OCI-LY1 (cell line): Measurements from ENCODE around the gene RBM24.
"Not testable (repeated sequence)": the region's sequence is repeated elsewhere in the genome, so short reads cannot be mapped to it uniquely, and the experiment has no call there.

Experiments used
- H2AFZ ChIP-seq: fragments of 200-600 bp; sonication (generic), shearing (Covaris generic); 2 replicates; pipeline ENCODE4 v1.6.0; 2014; ENCODE audit warnings: antibody characterized with exemption, mild to moderate bottlenecking, low read length
- H3F3A ChIP-seq: fragments of 200-600 bp; sonication (generic), shearing (Covaris generic); 2 replicates; pipeline ENCODE4 v1.6.0; 2014; ENCODE audit warnings: mild to moderate bottlenecking, antibody characterized with exemption, low read length, moderate library complexity; ENCODE audit not compliant: insufficient read depth
- H3K27ac ChIP-seq: fragments of 200-600 bp; sonication (generic); 2 replicates; pipeline ENCODE4 v1.5.1; 2014; ENCODE audit warnings: low read length, mixed run types, mild to moderate bottlenecking, low read depth; ENCODE audit not compliant: poor library complexity, severe bottlenecking
- H3K27me3 ChIP-seq: fragments of 200-600 bp; sonication (generic); 2 replicates; pipeline ENCODE4 v1.6.0; 2014; ENCODE audit warnings: antibody characterized with exemption, mild to moderate bottlenecking, low read length, moderate library complexity; ENCODE audit not compliant: insufficient read depth
- H3K36me3 ChIP-seq: fragments of 200-600 bp; sonication (generic); 2 replicates; pipeline ENCODE4 v1.6.1; 2014; ENCODE audit warnings: mild to moderate bottlenecking, antibody characterized with exemption, low read length, moderate library complexity, mixed read lengths; ENCODE audit not compliant: insufficient read depth
- H3K4me1 ChIP-seq: fragments of 200-600 bp; sonication (generic); 2 replicates; pipeline ENCODE4 v1.5.1; 2014; ENCODE audit warnings: mild to moderate bottlenecking, low read length, moderate library complexity; ENCODE audit not compliant: insufficient read depth, severe bottlenecking
- H3K4me2 ChIP-seq: fragments of 200-600 bp; sonication (generic), shearing (Covaris generic); 2 replicates; pipeline ENCODE4 v1.6.1; 2014; ENCODE audit warnings: low read length
- H3K4me3 ChIP-seq: fragments of 200-600 bp; sonication (generic); 2 replicates; pipeline ENCODE4 v1.5.1; 2014; ENCODE audit warnings: low read length, low read depth, mild to moderate bottlenecking, mixed read lengths; ENCODE audit not compliant: poor library complexity, severe bottlenecking
- H3K79me2 ChIP-seq: fragments of 200-600 bp; shearing (Covaris generic); 2 replicates; pipeline ENCODE4 v1.6.1; 2016; ENCODE audit warnings: mixed run types, low read length, mixed read lengths; ENCODE audit not compliant: insufficient read depth
- H3K9ac ChIP-seq: fragments of 200-600 bp; sonication (generic), shearing (Covaris generic); 2 replicates; pipeline ENCODE4 v1.6.1; 2014; ENCODE audit warnings: mild to moderate bottlenecking, low read length, mixed read lengths
- H3K9me2 ChIP-seq: fragments of 200-600 bp; sonication (generic), shearing (Covaris generic); 2 replicates; pipeline ENCODE4 v1.6.1; 2014; ENCODE audit warnings: low read depth, mild to moderate bottlenecking, low read length, mixed read lengths
- H3K9me3 ChIP-seq: fragments of 200-600 bp; shearing (Covaris generic); 2 replicates; pipeline ENCODE4 v1.6.1; 2014; ENCODE audit warnings: low read length, mixed read lengths
- H4K20me1 ChIP-seq: fragments of 200-600 bp; sonication (generic), shearing (Covaris generic); 2 replicates; pipeline ENCODE4 v1.6.0; 2016; ENCODE audit warnings: mild to moderate bottlenecking, low read length; ENCODE audit not compliant: insufficient read depth
- EZH2 ChIP-seq: fragments of 200-600 bp; sonication (generic), shearing (Covaris generic); IDR thresholded peaks from 2 replicates; pipeline ENCODE4 v1.8.0; 2017; ENCODE audit warnings: borderline replicate concordance, mixed run types, mild to moderate bottlenecking, antibody characterized with exemption, low read length, moderate library complexity, mixed read lengths
- TF ChIP-seq, protein P1 (sequence below): fragments of 200-600 bp; sonication (generic), shearing (Covaris generic); IDR thresholded peaks from 2 replicates; pipeline ENCODE4 v1.5.1; 2017; ENCODE audit warnings: mild to moderate bottlenecking, antibody characterized with exemption, low read length, moderate library complexity, mixed read lengths

Gene RBM24

DNA sequence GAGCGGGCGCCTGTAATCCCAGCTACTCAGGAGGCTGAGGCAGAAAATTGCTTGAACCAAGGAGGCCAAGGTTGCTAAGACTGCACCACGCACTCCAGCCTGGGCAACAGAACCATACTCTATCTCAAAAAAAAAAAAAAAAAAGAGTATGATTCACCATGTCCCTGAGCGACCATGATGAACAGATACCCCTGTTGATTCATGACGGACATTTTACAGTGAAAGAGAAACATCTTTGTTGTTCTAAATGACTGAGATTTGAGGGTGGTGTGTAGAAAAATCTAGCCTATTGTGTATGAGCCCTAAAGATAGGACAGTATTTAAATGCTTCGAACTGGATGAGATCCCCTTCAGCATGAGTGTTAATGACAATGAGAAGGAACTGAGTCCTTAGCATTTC, 32.8 kb downstream of the RBM24 start:
- no peaks in the 10 kb centered on the region for H3K9me3 ChIP-seq
- no peaks in the 10 kb centered on the region for H3K79me2 ChIP-seq
- no peaks in the 10 kb centered on the region for H3K4me1 ChIP-seq
- no peak overlapping the region for H2AFZ ChIP-seq
- no peak overlapping the region for H3K9ac ChIP-seq
- H3K27ac ChIP-seq = no peak overlapping the region
- H4K20me1 ChIP-seq = no peaks in the 10 kb centered on the region
- no peaks in the 10 kb centered on the region for H3K9me2 ChIP-seq
- H3K36me3 ChIP-seq = no peaks in the 10 kb centered on the region
- H3K4me3 ChIP-seq = no peak overlapping the region
- H3K27me3 ChIP-seq = no peaks in the 10 kb centered on the region
- no peaks in the 10 kb centered on the region for H3F3A ChIP-seq
- TF ChIP-seq, protein P1, sequence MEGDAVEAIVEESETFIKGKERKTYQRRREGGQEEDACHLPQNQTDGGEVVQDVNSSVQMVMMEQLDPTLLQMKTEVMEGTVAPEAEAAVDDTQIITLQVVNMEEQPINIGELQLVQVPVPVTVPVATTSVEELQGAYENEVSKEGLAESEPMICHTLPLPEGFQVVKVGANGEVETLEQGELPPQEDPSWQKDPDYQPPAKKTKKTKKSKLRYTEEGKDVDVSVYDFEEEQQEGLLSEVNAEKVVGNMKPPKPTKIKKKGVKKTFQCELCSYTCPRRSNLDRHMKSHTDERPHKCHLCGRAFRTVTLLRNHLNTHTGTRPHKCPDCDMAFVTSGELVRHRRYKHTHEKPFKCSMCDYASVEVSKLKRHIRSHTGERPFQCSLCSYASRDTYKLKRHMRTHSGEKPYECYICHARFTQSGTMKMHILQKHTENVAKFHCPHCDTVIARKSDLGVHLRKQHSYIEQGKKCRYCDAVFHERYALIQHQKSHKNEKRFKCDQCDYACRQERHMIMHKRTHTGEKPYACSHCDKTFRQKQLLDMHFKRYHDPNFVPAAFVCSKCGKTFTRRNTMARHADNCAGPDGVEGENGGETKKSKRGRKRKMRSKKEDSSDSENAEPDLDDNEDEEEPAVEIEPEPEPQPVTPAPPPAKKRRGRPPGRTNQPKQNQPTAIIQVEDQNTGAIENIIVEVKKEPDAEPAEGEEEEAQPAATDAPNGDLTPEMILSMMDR = no peak
- TF ChIP-seq EZH2 = no peak
- H3K4me2 ChIP-seq = no peak overlapping the region

DNA sequence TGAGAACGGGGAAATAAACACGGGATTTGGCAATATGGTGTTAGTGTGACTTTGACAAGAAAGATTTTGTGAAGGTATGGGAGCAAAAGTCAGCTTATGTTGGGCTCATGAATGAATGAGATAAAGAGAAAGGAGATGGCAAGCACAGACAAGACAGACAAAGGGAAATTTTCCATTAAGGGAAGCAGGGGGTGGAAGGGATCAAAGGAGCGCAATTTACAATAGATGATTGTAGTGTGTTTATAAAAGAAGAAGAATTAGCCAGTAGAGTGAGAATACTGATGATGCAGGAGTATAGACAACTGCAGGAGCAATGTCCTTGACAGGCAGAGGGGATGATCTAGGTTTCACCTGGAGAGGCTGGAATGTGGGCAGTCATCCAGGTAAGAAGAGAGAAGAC, 34.1 kb downstream of the RBM24 start:
- no peak overlapping the region for H3K9ac ChIP-seq
- H2AFZ ChIP-seq = no peak overlapping the region
- H3K4me2 ChIP-seq = no peak overlapping the region
- no peak overlapping the region for H3K27ac ChIP-seq
- no peaks in the 10 kb centered on the region for H3K36me3 ChIP-seq
- H3K79me2 ChIP-seq = no peaks in the 10 kb centered on the region
- H3F3A ChIP-seq = no peaks in the 10 kb centered on the region
- no peak for TF ChIP-seq EZH2
- TF ChIP-seq, protein P1 = no peak
- H4K20me1 ChIP-seq = no peaks in the 10 kb centered on the region
- H3K9me2 ChIP-seq = no peaks in the 10 kb centered on the region
- H3K4me1 ChIP-seq = no peaks in the 10 kb centered on the region
- no peaks in the 10 kb centered on the region for H3K9me3 ChIP-seq
- no peaks in the 10 kb centered on the region for H3K27me3 ChIP-seq
- H3K4me3 ChIP-seq = no peak overlapping the region

DNA sequence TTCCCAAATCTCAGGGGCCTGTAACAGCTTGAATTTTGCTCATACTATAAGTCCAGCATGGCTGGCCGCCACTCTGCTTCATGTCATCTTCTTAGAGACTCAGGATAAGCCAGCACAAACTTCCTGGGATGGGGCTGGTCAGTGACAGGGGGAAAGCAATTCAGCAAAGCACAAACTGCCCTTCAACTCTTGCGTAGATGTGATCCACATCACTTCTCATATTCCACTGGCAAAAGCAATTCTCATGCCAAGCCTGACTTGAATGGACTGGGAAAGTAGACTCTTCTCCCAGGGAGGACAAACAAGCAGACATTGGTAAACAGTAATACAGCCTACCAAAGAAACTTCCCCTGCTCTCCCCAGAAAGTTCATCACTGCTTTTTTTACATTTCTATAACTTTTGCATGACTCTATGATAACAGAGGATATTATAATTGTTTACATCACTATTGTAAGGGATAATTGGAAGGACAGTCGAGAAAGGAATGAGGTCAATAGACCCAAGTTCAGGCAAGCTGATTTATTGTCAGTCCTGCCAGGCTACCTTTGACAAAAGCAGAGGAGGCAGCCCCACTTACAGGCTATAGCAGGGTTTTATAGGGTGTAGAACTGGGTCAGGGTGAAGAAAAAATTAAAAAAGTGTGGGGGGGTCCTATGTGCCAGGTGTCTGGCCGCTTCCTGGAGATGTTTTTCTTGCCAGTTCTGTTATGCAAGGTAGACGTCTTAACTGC, 37.4 kb downstream of the RBM24 start:
- H3K36me3 ChIP-seq = no peaks in the 10 kb centered on the region
- H3K9me3 ChIP-seq = no peaks in the 10 kb centered on the region
- no peaks in the 10 kb centered on the region for H3K9me2 ChIP-seq
- H3K9ac ChIP-seq = no peak overlapping the region
- no peak overlapping the region for H3K4me2 ChIP-seq
- H3K27me3 ChIP-seq = no peaks in the 10 kb centered on the region
- H3K79me2 ChIP-seq = no peaks in the 10 kb centered on the region
- no peaks in the 10 kb centered on the region for H4K20me1 ChIP-seq
- TF ChIP-seq, protein P1 = no peak
- TF ChIP-seq EZH2 = no peak
- H2AFZ ChIP-seq = no peak overlapping the region
- no peak overlapping the region for H3K4me3 ChIP-seq
- no peak overlapping the region for H3K27ac ChIP-seq
- H3K4me1 ChIP-seq = no peaks in the 10 kb centered on the region
- no peaks in the 10 kb centered on the region for H3F3A ChIP-seq

DNA sequence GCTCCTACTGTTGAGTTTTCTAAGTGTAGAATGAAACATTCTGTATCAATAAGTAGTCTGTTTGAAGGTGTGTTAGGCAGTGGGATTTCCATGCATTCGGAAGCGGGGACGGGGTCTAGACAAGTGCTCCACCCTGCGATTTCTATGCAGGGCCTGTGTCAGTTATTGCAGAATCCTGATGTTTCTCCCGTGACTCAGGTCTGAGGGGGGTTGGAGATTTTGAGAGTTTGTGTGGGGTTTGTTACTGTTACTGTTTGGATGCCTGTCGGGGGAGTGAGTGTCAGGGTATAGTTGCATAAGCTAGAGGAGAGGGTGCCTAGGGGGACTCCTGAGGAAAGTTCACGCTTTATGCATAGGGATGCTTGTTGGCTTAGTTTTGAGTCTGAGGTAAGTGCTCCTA, 39.1 kb downstream of the RBM24 start:
- H3K79me2 ChIP-seq, H4K20me1 ChIP-seq, H3K4me1 ChIP-seq, H3K9ac ChIP-seq, H3K4me2 ChIP-seq, H3K4me3 ChIP-seq, H3F3A ChIP-seq, H3K9me2 ChIP-seq, H3K9me3 ChIP-seq, H2AFZ ChIP-seq, H3K27me3 ChIP-seq, H3K36me3 ChIP-seq, H3K27ac ChIP-seq: not testable (repeated sequence)
